GM19397 (cell line): ENCODE results near the gene NALCN.
A peak's percentile ranks its signal among the peaks of the same experiment; 100 is the strongest.

Experiments used
- ATAC-seq: cut with Tn5 transposase; IDR thresholded peaks from one replicate; pipeline ENCODE4 v1.9.1; 2021; ENCODE audit warnings: mild to moderate bottlenecking, moderate library complexity; ENCODE audit not compliant: unreplicated experiment

Gene NALCN

DNA sequence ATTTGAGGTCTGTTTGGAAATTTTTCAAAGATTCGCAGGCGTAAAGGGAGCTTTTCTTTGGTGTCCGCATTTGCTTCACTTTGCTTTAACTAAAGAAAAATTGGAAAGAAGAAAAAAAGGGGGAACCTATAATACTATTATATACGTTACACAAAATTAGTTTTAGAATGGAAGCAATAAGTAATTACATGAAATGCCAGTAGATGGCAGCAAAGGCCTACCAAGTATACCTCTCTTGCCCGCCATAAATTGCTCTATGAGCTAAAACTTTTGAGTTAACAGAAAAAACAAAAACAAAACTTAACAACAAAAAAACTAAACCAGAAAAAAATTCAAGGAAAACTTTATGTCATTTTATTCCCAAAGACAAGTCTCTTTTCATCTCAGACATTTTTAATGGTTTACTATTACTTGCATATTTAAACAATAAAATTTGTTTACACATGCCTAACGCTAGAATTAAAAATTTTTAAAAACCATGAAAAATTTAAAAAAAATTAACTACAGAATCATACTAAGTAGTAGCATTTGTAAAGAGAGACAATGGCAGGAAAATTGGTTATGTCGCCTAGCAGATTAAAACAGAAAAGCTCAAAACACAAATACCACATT lies 271.4 kb downstream of the NALCN start:
- peak; percentile 53 for ATAC-seq

GRCh38 chr13:101140936-101141335 lies 275.4 kb downstream of the NALCN start:
- ATAC-seq, result no peak

GRCh38 chr13:101140087-101140770 lies 276.1 kb downstream of the NALCN start:
- ATAC-seq, result no peak

GRCh38 chr13:101139081-101139480 lies 277.2 kb downstream of the NALCN start:
- ATAC-seq, result no peak

DNA sequence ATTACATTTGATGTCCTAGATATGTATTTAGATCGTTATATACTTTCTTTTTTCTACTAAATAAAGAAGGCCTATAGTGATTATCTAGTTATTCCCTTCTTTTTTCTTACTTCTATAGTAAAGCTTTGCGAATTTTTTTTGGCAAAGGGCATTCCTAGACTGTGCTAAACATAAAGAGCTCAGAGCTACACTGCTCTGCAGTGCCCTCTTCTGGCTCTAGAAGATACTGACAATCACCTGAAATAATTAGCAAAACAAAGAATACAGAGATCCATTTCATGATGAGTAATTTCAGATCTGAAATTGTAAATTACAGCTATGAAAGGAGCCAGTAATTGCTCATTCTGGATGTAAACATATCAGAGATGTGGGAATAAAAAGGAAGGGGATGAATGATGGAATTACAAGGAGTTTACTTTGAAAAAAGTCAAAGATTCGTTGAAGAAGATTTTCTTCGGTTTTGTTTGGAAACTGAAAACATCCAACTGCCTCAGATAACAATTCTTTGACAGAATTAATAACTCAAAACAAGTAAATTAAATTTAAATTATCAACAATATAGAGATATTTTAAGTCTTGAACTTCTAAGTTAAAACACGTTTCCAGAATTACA lies 288.5 kb downstream of the NALCN start:
- ATAC-seq, result peak; percentile 69

GRCh38 chr13:101123028-101123427 lies 293.3 kb downstream of the NALCN start:
- ATAC-seq, result no peak

GRCh38 chr13:101121608-101122007 lies 294.7 kb downstream of the NALCN start:
- no peak for ATAC-seq

GRCh38 chr13:101120007-101120406 lies 296.3 kb downstream of the NALCN start:
- ATAC-seq, result no peak

DNA sequence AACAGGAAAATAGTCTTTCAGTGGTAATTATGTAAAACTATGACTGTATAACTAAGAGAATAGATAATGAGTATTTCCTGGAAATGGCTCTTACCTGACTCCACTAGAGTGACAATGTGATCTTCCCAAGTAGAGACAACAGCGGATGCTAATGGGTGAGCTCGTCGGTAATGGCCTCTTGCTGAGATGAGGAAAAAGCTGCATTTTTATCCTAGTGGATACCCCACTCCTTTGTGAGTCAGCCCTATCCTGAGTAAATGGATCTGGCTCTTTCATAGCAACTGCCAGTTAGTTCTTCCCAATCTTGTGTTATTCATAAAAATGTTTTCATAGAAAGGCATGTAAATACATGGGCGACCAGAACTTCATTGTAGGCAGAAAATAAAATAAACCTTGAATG lies 299.5 kb downstream of the NALCN start:
- no peak for ATAC-seq

- ATAC-seq, result no peak
Observed at GRCh38 chr13:101116341-101116740, 300.0 kb downstream of the NALCN start.

- no peak for ATAC-seq
Observed at GRCh38 chr13:101115762-101116171, 300.5 kb downstream of the NALCN start.

DNA sequence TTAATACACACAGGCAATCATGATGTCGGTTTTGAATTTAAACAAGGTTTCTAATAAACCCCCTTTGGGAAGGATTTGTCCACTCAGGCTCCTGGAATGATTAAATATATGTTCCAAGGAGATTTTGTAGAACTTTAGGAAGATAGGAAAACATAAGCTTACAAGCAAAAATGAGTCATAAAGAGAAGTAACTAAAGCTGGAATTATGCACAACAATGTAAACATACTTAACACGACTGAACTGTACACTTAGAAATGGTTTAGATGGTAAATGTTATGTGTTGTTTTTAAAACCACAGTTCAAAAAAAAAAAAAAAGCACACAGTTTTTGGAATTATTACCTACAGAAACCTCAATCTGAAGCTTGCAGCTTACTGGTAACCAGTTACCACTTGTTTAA lies 304.4 kb downstream of the NALCN start:
- ATAC-seq, result no peak

GRCh38 chr13:101109005-101109404 lies 307.3 kb downstream of the NALCN start:
- ATAC-seq, result no peak

GRCh38 chr13:101098873-101099272 lies 317.4 kb downstream of the NALCN start:
- no peak for ATAC-seq

- no peak for ATAC-seq
Observed at GRCh38 chr13:101092985-101093384, 323.3 kb downstream of the NALCN start.

DNA sequence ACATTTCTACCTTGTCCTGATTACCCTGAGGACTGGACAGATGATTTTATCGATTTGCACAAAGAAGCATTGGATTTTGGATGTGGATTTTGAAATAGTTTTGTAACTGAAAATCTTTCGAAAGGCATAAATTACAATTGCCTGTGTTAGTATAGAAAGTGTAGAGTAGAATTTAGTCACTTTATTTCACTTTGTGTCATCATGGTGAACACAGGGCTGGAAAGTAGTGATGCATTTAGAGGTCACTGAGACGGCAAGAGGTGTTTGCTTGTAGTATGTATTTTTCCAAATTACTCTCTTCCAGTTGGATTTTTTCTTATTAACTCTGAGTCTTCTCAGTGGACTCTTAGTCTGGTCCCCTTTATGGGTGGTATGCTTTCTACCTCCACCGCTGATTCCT lies 326.0 kb downstream of the NALCN start:
- ATAC-seq, result no peak

- ATAC-seq, result no peak
Observed at GRCh38 chr13:101085551-101085950, 330.8 kb downstream of the NALCN start.

- no peak for ATAC-seq
Observed at GRCh38 chr13:101082441-101082840, 333.9 kb downstream of the NALCN start.

- ATAC-seq, result no peak
Observed at GRCh38 chr13:101080616-101081015, 335.7 kb downstream of the NALCN start.

- ATAC-seq, result no peak
Observed at GRCh38 chr13:101065329-101065728, 351.0 kb downstream of the NALCN start.

DNA sequence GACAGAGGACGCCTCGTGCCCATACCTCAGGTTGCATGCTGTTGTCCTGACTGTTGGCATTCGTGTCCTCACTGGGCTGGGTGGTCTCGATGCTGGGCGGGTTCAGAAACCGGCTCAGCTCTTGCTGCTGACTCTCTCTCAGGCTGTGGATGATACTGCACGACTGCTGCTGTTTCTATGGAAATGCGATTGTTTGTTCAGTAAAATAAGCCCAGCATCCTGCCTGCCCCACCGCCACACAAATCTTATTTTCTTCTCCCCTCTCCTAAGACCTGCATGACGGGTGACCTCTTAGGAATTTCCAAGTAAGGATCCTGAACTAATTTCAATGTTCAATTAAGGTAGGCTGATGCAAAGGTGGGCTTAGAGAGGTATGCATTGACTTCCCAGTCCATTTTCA lies 356.5 kb downstream of the NALCN start:
- ATAC-seq, result no peak

- ATAC-seq, result no peak
Observed at GRCh38 chr13:101058841-101059240, 357.5 kb downstream of the NALCN start.
